SK-N-SH (cell line): ENCODE results near the gene SRGAP1. TPM values are rescaled to one million over a fixed set of nuclear protein-coding genes. Genes with fewer than 3 reads are reported as not detected.
A peak's percentile ranks its signal among the peaks of the same experiment; 100 is the strongest.

ENCODE experiments used
- CTCF ChIA-PET: fragments of 300-600, 350-600 bp; formaldehyde crosslinking; extraction: SDS; loops from one replicate; lab custom pipeline; 2021; lab: Yijun Ruan, JAX
- POLR2A ChIA-PET: fragments of 350-600 bp; sonication (Branson Sonifier 250); formaldehyde crosslinking; extraction: SDS; loops from one replicate; lab custom pipeline; 2020; ENCODE audit warnings: antibody characterized with exemption, inconsistent platforms; lab: Yijun Ruan, JAX
- DNase-seq: peaks from one replicate; pipeline ENCODE4 v3.0.0; 2012
- H2AFZ ChIP-seq: fragments of 200-600 bp; sonication (generic); 2 replicates; pipeline ENCODE4 v1.8.1; 2016; ENCODE audit warnings: antibody characterized with exemption, mild to moderate bottlenecking, low read depth
- H3F3A ChIP-seq: fragments of 200-600 bp; sonication (generic); replicated peaks from 2 replicates; pipeline ENCODE3; 2016; ENCODE audit warnings: antibody characterized with exemption, mild to moderate bottlenecking; ENCODE audit not compliant: insufficient read depth
- H3K27ac ChIP-seq, 2 experiments: fragments of 200-500 bp in 1 of 2; fragments of 200-600 bp in 1 of 2; sonication (Bioruptor generic) in 1 of 2; sonication (generic), shearing (Covaris generic) in 1 of 2; 2 replicates each; pipeline versions ENCODE4 v1.5.1 to v1.6.1; 2014 to 2016; ENCODE audit warnings: low read depth in 2 of 2, inconsistent platforms in 1 of 2, low read length in 1 of 2, mild to moderate bottlenecking in 1 of 2, mixed read lengths in 1 of 2
- H3K27me3 ChIP-seq: fragments of 200-600 bp; sonication (generic), shearing (Covaris generic); 2 replicates; pipeline ENCODE4 v1.6.1; 2016; ENCODE audit warnings: mixed run types; ENCODE audit not compliant: insufficient read depth
- H3K36me3 ChIP-seq, 2 experiments: fragments of 200-500 bp in 1 of 2; fragments of 200-600 bp in 1 of 2; sonication (Bioruptor generic) in 1 of 2; sonication (generic) in 1 of 2; replicated peaks in 1 of 2; 2 replicates each; pipeline versions ENCODE3 to v1.5.1; 2014 to 2016; ENCODE audit warnings: low read length in 1 of 2, mild to moderate bottlenecking in 1 of 2; ENCODE audit not compliant: insufficient read depth in 2 of 2, control insufficient read depth in 1 of 2
- H3K4me1 ChIP-seq, 2 experiments: fragments of 200-500 bp in 1 of 2; fragments of 200-600 bp in 1 of 2; sonication (Bioruptor generic) in 1 of 2; sonication (generic), shearing (Covaris generic) in 1 of 2; 2 replicates each; pipeline versions ENCODE4 v1.5.1 to v1.6.1; 2014 to 2016; ENCODE audit warnings: low read depth in 1 of 2, low read length in 1 of 2, mixed run types in 1 of 2; ENCODE audit not compliant: insufficient read depth in 2 of 2, control insufficient read depth in 1 of 2
- H3K4me2 ChIP-seq: fragments of 200-600 bp; sonication (generic), shearing (Covaris generic); 2 replicates; pipeline ENCODE4 v1.6.1; 2017; ENCODE audit warnings: mixed run types
- H3K4me3 ChIP-seq, 2 experiments: fragments of 200-500 bp in 1 of 2; fragments of 200-600 bp in 1 of 2; sonication (Bioruptor generic) in 1 of 2; sonication (generic), shearing (Covaris generic) in 1 of 2; 2 replicates each; pipeline versions ENCODE4 v1.5.1 to v1.8.1; 2014 to 2016; ENCODE audit warnings: low read depth in 2 of 2, inconsistent platforms in 1 of 2, low read length in 1 of 2, mild to moderate bottlenecking in 1 of 2, mixed read lengths in 1 of 2, moderate library complexity in 1 of 2
- H3K79me2 ChIP-seq: fragments of 200-600 bp; sonication (generic); 2 replicates; pipeline ENCODE4 v1.8.1; 2017; ENCODE audit warnings: mild to moderate bottlenecking; ENCODE audit not compliant: insufficient read depth
- H3K9ac ChIP-seq: fragments of 200-600 bp; sonication (generic); 2 replicates; pipeline ENCODE4 v1.6.1; 2017; ENCODE audit warnings: mixed run types
- H3K9me2 ChIP-seq: fragments of 200-600 bp; sonication (generic); 2 replicates; pipeline ENCODE4 v1.6.1; 2017; ENCODE audit warnings: mixed run types
- H3K9me3 ChIP-seq: fragments of 200-600 bp; sonication (generic); 2 replicates; pipeline ENCODE4 v1.6.1; 2017; ENCODE audit warnings: mixed run types, mild to moderate bottlenecking, moderate library complexity
- H4K20me1 ChIP-seq: fragments of 200-600 bp; sonication (generic); 2 replicates; pipeline ENCODE4 v1.6.1; 2017; ENCODE audit warnings: mild to moderate bottlenecking, mixed run types; ENCODE audit not compliant: insufficient read depth
- CTCF ChIP-seq: fragments of 200-600 bp; sonication (generic); IDR thresholded peaks from 2 replicates; pipeline ENCODE4 v1.6.1; 2017; ENCODE audit warnings: antibody characterized with exemption, mild to moderate bottlenecking, moderate library complexity
- ELF1 ChIP-seq: IDR thresholded peaks from 2 replicates; pipeline ENCODE4 v1.4.0; 2012
- EP300 ChIP-seq, 2 experiments: IDR thresholded peaks; 2 replicates each; pipeline versions ENCODE4 v1.4.0 to v1.6.1; 2012; ENCODE audit warnings: borderline replicate concordance in 1 of 2, low read depth in 1 of 2, low read length in 1 of 2
- EZH2phosphoT487 ChIP-seq: fragments of 200-600 bp; sonication (generic); IDR thresholded peaks from 2 replicates; pipeline ENCODE4 v1.6.1; 2017; ENCODE audit warnings: low read depth, mixed run types, mild to moderate bottlenecking, antibody characterized with exemption, moderate library complexity, borderline replicate concordance
- GABPA ChIP-seq: IDR thresholded peaks from 2 replicates; pipeline ENCODE4 v1.4.0; 2012; ENCODE audit warnings: low read depth, mild to moderate bottlenecking
- GATA2 ChIP-seq: sonication (generic); formaldehyde crosslinking; IDR thresholded peaks from 2 replicates; pipeline ENCODE4 v1.5.0; 2020; ENCODE audit warnings: mild to moderate bottlenecking, missing genetic modification reagents
- JUND ChIP-seq: IDR thresholded peaks from 2 replicates; pipeline ENCODE4 v1.4.0; 2012
- MAX ChIP-seq: IDR thresholded peaks from 2 replicates; pipeline ENCODE4 v1.4.0; 2012; ENCODE audit warnings: low read depth
- RAD21 ChIP-seq: IDR thresholded peaks from 2 replicates; pipeline ENCODE4 v1.6.1; 2012; ENCODE audit warnings: mild to moderate bottlenecking, low read length
- RFX5 ChIP-seq: IDR thresholded peaks from 2 replicates; pipeline ENCODE4 v1.6.1; 2012; ENCODE audit warnings: mild to moderate bottlenecking, improper control_type of control experiment, low read length
- RXRA ChIP-seq: IDR thresholded peaks from 2 replicates; pipeline ENCODE4 v1.4.0; 2012; ENCODE audit warnings: low read depth, mild to moderate bottlenecking, borderline replicate concordance
- SMC3 ChIP-seq: IDR thresholded peaks from 2 replicates; pipeline ENCODE4 v1.6.1; 2012; ENCODE audit warnings: low read depth, low read length, improper control_type of control experiment
- TCF12 ChIP-seq: IDR thresholded peaks from 2 replicates; pipeline ENCODE4 v1.4.0; 2012
- TEAD4 ChIP-seq: IDR thresholded peaks from 2 replicates; pipeline ENCODE4 v1.4.0; 2012; ENCODE audit warnings: mild to moderate bottlenecking, borderline replicate concordance; ENCODE audit not compliant: insufficient read depth
- USF2 ChIP-seq: fragments of 150-350 bp; IDR thresholded peaks from 2 replicates; pipeline ENCODE4 v1.6.1; 2017; ENCODE audit warnings: antibody characterized with exemption, low read length, low read depth, borderline replicate concordance
- ZBTB33 ChIP-seq: IDR thresholded peaks from 2 replicates; pipeline ENCODE4 v1.4.0; 2012; ENCODE audit warnings: low read depth, borderline replicate concordance
- WGBS: methylation state at CpG from one replicate; pipeline ENCODE4 v1.1.6; 2017; ENCODE audit warnings: low lambda C conversion rate; 5-methylcytosine and 5-hydroxymethylcytosine counted together
- polyA plus RNA-seq, 3 experiments: library from polyadenylated mRNA; depleted of rRNA; stranded (reverse); fragments of >200 nt; gene quantifications; 2 replicates each; pipeline ENCODE4 v1.2.3, GENCODE V29; 2012

SRGAP1 gene
- polyA plus RNA-seq, 1 of the 3 experiments (the other 2 are of a cell fraction), result 2.6 TPM

- H3K36me3 ChIP-seq, result no peaks in the 10 kb centered on the region
- no peaks in the 10 kb centered on the region for H4K20me1 ChIP-seq
- no peak for TF ChIP-seq ZBTB33
- no peak for TF ChIP-seq GABPA
- TF ChIP-seq RAD21, result no peak
- no peak for TF ChIP-seq CTCF
- TF ChIP-seq EP300 (IDR thresholded peaks at IDR 0.05; ENCODE audit: borderline replicate concordance in 1 of 2, low read depth in 1 of 2, low read length in 1 of 2), result no peak
- no peak for TF ChIP-seq RXRA
- TF ChIP-seq MAX, result no peak
- TF ChIP-seq USF2, result no peak
- no peak for TF ChIP-seq RFX5
- no peak for TF ChIP-seq GATA2
- TF ChIP-seq, all 33 proteins: peak for 0
- ChIA-PET CTCF (no interaction called here), POLR2A (no interaction called here)
- Histone ChIP-seq H3K9me3 (no peaks in the 10 kb centered on the region), H3K79me2 (peaks cover 61% of the 10 kb centered on the region), H3K27ac (0 out of 4 replicates have a peak overlapping the region, but pooled peaks of 1 of the 2 experiments have one; percentile 79), H3K4me2 (no peak overlapping the region), H3K4me3 (no peak overlapping the region), H3K9ac (no peak overlapping the region), H3K4me1 (peaks cover 26 to 54% of the 10 kb centered on the region in 2 experiments), H3F3A (peaks cover 15% of the 10 kb centered on the region), H3K9me2 (no peaks in the 10 kb centered on the region), H2AFZ (no peak overlapping the region), H3K27me3 (no peaks in the 10 kb centered on the region)
- 90% methylated on average over 2 of the region's 2 CpGs for WGBS
- DNase-seq, result no peak
Measured at GRCh38 chr12:63913929-63914328, 69.4 kb downstream of the SRGAP1 start.

- Histone ChIP-seq H3K4me3 (no peak overlapping the region; a peak in 1 of 4 replicates), H3K36me3 (no peaks in the 10 kb centered on the region), H2AFZ (no peak overlapping the region), H3F3A (peaks cover 17% of the 10 kb centered on the region), H3K9me3 (no peaks in the 10 kb centered on the region), H3K9ac (peak overlapping the region; percentile 49; the same call in 1 of the 2 replicates), H4K20me1 (no peaks in the 10 kb centered on the region), H3K27me3 (no peaks in the 10 kb centered on the region), H3K9me2 (no peaks in the 10 kb centered on the region), H3K79me2 (peaks cover 61% of the 10 kb centered on the region), H3K4me1 (peaks cover 21 to 50% of the 10 kb centered on the region in 2 experiments), H3K27ac (peak overlapping the region; percentile 36 to 79), H3K4me2 (peak overlapping the region; percentile 63)
- WGBS, result 39% methylated on average over 2 of the region's 2 CpGs
- DNase-seq, result no peak
- CTCF ChIA-PET, result interaction anchor here (1.1 to 1.5 kb wide), 3 partner anchors 17 to 71 kb away, joined by 3 to 4 read pairs (median 4); partner anchors contain the start of gene SRGAP1
- POLR2A ChIA-PET, result no interaction called here
- TF ChIP-seq TEAD4 (no peak), EZH2phosphoT487 (no peak), TCF12 (no peak), GATA2 (no peak), ELF1 (no peak), JUND (no peak), SMC3 (no peak)
Measured at GRCh38 chr12:63915105-63915800, 70.8 kb downstream of the SRGAP1 start.
